HFFc6 (cell line): ENCODE results near the gene ZBED1. TPM values are rescaled to one million over a fixed set of nuclear protein-coding genes. Genes with fewer than 3 reads are reported as not detected.
"Not testable (repeated sequence)": the region's sequence is repeated elsewhere in the genome, so short reads cannot be mapped to it uniquely, and the experiment has no call there.

Source experiments
- DNase-seq: peaks from one replicate; pipeline ENCODE4 v3.0.0-alpha.2; 2018
- H3K27ac Mint-ChIP-seq: 2 replicates; pipeline ENCODE4 v1.8.0; 2020; ENCODE audit warnings: mild to moderate bottlenecking, mixed read lengths
- H3K27me3 Mint-ChIP-seq: 2 replicates; pipeline ENCODE4 v1.8.0; 2021; ENCODE audit warnings: mild to moderate bottlenecking, moderate library complexity, mixed read lengths; ENCODE audit not compliant: insufficient read depth
- H3K36me3 Mint-ChIP-seq: 2 replicates; pipeline ENCODE4 v1.8.0; 2021; ENCODE audit warnings: low read depth, mixed read lengths
- H3K4me1 Mint-ChIP-seq: 2 replicates; pipeline ENCODE4 v1.8.0; 2020; ENCODE audit warnings: low read depth, mixed read lengths
- H3K4me3 Mint-ChIP-seq: 2 replicates; pipeline ENCODE4 v1.8.0; 2020; ENCODE audit warnings: mild to moderate bottlenecking, moderate library complexity, mixed read lengths
- H3K9me3 Mint-ChIP-seq: 2 replicates; pipeline ENCODE4 v1.8.0; 2020; ENCODE audit warnings: mild to moderate bottlenecking, mixed read lengths
- CTCF ChIP-seq: fragments of 200-600 bp; sonication (generic); IDR thresholded peaks from 2 replicates; pipeline ENCODE4 v1.5.0; 2021; ENCODE audit warnings: antibody characterized with exemption, mild to moderate bottlenecking
- total RNA-seq, 6 experiments: library from RNA; stranded (reverse); fragmentation: NEBNext Ultra II Directional; extraction: Animal tissue kit (Norgen Biotek cat#: 25700); gene quantifications; 2 replicates in 1 of 6; 3 replicates in 5 of 6; pipeline ENCODE4 v1.2.3, GENCODE V29; 2021

ZBED1 gene
- total RNA-seq, 6 experiments from 2014 or later: 24.7 to 29.6 (median 25.6) TPM

- H3K27ac Mint-ChIP-seq: no peak overlapping the region
These were observed 38.0 kb downstream of the ZBED1 start for GRCh38 chrX:2462780-2463179.

GRCh38 chrX:2462074-2462473, 38.7 kb downstream of the ZBED1 start:
- no peak overlapping the region for H3K4me3 Mint-ChIP-seq
- peaks cover 6% of the 10 kb centered on the region; the same call in 1 of the 2 replicates for H3K36me3 Mint-ChIP-seq
- TF ChIP-seq CTCF: no peak
- H3K9me3 Mint-ChIP-seq: no peaks in the 10 kb centered on the region
- no peak overlapping the region for H3K27ac Mint-ChIP-seq
- H3K4me1 Mint-ChIP-seq: no peaks in the 10 kb centered on the region
- H3K27me3 Mint-ChIP-seq: no peaks in the 10 kb centered on the region
- DNase-seq: no peak

More at GRCh38 chrX:2462780-2463179, 38.0 kb downstream of the ZBED1 start:
- no peak for TF ChIP-seq CTCF
- Mint-ChIP-seq H3K9me3 (no peaks in the 10 kb centered on the region), H3K4me3 (no peak overlapping the region), H3K4me1 (no peaks in the 10 kb centered on the region), H3K27me3 (no peaks in the 10 kb centered on the region), H3K36me3 (peaks cover 6% of the 10 kb centered on the region; the same call in 1 of the 2 replicates)
- DNase-seq: no peak

- DNase-seq: no peak
- no peak for TF ChIP-seq CTCF
- Mint-ChIP-seq H3K4me1 (no peaks in the 10 kb centered on the region), H3K9me3 (no peaks in the 10 kb centered on the region), H3K27me3 (no peaks in the 10 kb centered on the region), H3K4me3 (no peak overlapping the region), H3K36me3 (peaks cover 6% of the 10 kb centered on the region; the same call in 1 of the 2 replicates), H3K27ac (no peak overlapping the region)
These were observed 39.1 kb downstream of the ZBED1 start for GRCh38 chrX:2461711-2462016.

DNA sequence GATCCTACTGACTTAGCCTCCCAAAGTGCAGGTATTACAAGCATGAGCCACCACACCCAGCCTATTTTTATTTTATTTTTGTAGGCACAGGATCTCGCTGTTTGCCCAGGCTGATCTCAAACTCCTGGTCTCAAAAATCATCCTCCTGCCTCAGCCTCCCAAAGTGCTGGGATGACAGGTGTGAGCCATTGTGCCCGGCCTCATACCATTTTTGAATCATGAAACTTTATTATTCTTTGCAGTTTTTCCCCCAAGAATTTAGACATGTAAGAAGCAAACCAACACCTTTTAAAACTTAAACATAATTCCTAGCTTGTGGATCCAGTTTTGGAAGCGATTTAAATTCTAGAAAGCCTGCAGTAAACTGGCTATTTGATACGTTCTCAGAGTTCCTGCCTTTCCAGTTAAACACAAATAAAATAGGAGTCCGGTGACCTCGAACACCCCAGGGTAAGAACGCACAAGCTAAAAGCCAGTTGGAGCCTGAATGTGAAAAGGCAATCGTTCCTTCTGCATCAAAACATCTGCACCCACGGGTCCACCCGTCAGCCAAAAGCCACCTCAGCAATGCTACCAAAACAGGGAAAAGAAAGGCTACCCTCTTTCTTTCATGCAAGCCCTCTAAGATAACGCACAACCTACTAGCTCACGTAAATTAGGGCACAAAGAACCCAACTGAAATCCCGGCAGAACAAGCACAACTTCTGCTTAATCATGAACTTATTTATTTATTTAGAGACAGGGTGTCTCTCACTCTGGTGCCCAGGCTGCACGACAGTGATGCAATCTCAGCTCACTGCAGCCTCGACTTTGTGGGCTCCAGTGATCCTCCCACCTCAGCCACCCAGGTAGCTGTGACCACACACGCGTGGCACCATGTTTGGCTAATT, 39.7 kb downstream of the ZBED1 start:
- not testable (repeated sequence) for DNase-seq, H3K4me3 Mint-ChIP-seq, H3K36me3 Mint-ChIP-seq, H3K27me3 Mint-ChIP-seq, H3K27ac Mint-ChIP-seq, H3K9me3 Mint-ChIP-seq, H3K4me1 Mint-ChIP-seq

DNA sequence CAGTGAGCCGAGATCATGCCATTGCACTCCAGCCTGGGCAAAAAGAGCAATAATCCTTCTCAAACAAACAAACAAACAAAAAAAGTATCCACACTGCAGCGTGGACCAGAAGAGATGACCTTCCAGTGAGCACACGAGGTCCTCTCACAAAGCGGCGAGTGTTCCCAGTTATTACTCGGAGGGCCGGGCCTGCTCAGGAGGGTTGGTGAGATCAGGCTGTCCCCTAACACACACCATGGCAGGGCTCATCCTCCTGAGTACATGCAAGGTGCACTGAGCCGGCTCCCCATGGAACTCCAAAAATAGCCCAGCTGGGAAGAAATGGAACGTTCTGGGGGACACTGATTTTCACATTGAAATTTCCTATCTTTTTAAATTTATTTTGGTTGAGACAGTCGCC, 40.7 kb downstream of the ZBED1 start:
- H3K4me1 Mint-ChIP-seq, H3K27ac Mint-ChIP-seq, H3K27me3 Mint-ChIP-seq, DNase-seq, H3K4me3 Mint-ChIP-seq, H3K36me3 Mint-ChIP-seq, H3K9me3 Mint-ChIP-seq: not testable (repeated sequence)

GRCh38 chrX:2458309-2458708, 42.5 kb downstream of the ZBED1 start:
- DNase-seq: no peak
- H3K4me1 Mint-ChIP-seq: no peaks in the 10 kb centered on the region
- TF ChIP-seq CTCF: no peak
- H3K36me3 Mint-ChIP-seq: peaks cover 6% of the 10 kb centered on the region; the same call in 1 of the 2 replicates
- no peaks in the 10 kb centered on the region for H3K9me3 Mint-ChIP-seq
- no peaks in the 10 kb centered on the region for H3K27me3 Mint-ChIP-seq
- H3K4me3 Mint-ChIP-seq: no peak overlapping the region
- H3K27ac Mint-ChIP-seq: no peak overlapping the region
